Mesothelial cell of epicardium (in vitro differentiated cells): ENCODE data around the gene FGFRL1. TPM values are rescaled to one million over a fixed set of nuclear protein-coding genes. Genes with fewer than 3 reads are reported as not detected.

Source experiments
- DNase-seq, 2 experiments: peaks; one replicate each; pipeline ENCODE4 v3.0.0; 2021; ENCODE audit warnings: low spot score in 2 of 2; ENCODE audit not compliant: unreplicated experiment in 2 of 2
- H3K27ac Mint-ChIP-seq: 2 replicates; pipeline ENCODE4 v1.8.0; 2021; ENCODE audit warnings: mixed read lengths
- H3K27me3 Mint-ChIP-seq: 2 replicates; pipeline ENCODE4 v1.8.0; 2021; ENCODE audit warnings: low read depth, mixed read lengths
- H3K36me3 Mint-ChIP-seq: 2 replicates; pipeline ENCODE4 v1.8.0; 2021; ENCODE audit warnings: mixed read lengths
- H3K4me1 Mint-ChIP-seq: 2 replicates; pipeline ENCODE4 v1.8.0; 2021; ENCODE audit warnings: mixed read lengths
- H3K4me3 Mint-ChIP-seq: 2 replicates; pipeline ENCODE4 v1.8.0; 2021; ENCODE audit warnings: mild to moderate bottlenecking, moderate library complexity, mixed read lengths
- H3K9me3 Mint-ChIP-seq: 2 replicates; pipeline ENCODE4 v1.8.0; 2021; ENCODE audit warnings: mixed read lengths
- CTCF ChIP-seq: fragments of 200-600 bp; sonication (generic); IDR thresholded peaks from one replicate; pipeline ENCODE4 v1.5.0; 2021; ENCODE audit warnings: antibody characterized with exemption; ENCODE audit not compliant: unreplicated experiment
- total RNA-seq: library from RNA; stranded (reverse); gene quantifications from 3 replicates; pipeline ENCODE4 v1.2.1, GENCODE V29; 2021

FGFRL1 gene
- total RNA-seq, 1 donor from 2014 or later: 37.4 TPM

- Mint-ChIP-seq H3K27me3 (peaks cover 80% of the 10 kb centered on the region), H3K4me3 (no peak overlapping the region), H3K36me3 (no peaks in the 10 kb centered on the region), H3K27ac (no peak overlapping the region), H3K4me1 (no peaks in the 10 kb centered on the region), H3K9me3 (peaks cover 8% of the 10 kb centered on the region)
- no peak for DNase-seq
- TF ChIP-seq CTCF: no peak
Measured at GRCh38 chr4:1069394-1069793, 58.0 kb downstream of the FGFRL1 start.

GRCh38 chr4:1072830-1073446 is 61.5 kb downstream of the FGFRL1 start:
- Mint-ChIP-seq H3K9me3 (peaks cover 8% of the 10 kb centered on the region), H3K36me3 (no peaks in the 10 kb centered on the region), H3K4me3 (no peak overlapping the region), H3K4me1 (no peaks in the 10 kb centered on the region), H3K27me3 (peaks cover 59% of the 10 kb centered on the region), H3K27ac (no peak overlapping the region)
- TF ChIP-seq CTCF: no peak
- DNase-seq: peak in 1 of 2 experiments; percentile 50

GRCh38 chr4:1074077-1074476 is 62.7 kb downstream of the FGFRL1 start:
- TF ChIP-seq CTCF: no peak
- Mint-ChIP-seq H3K9me3 (peaks cover 8% of the 10 kb centered on the region), H3K27me3 (peaks cover 54% of the 10 kb centered on the region), H3K27ac (no peak overlapping the region), H3K4me3 (no peak overlapping the region), H3K36me3 (no peaks in the 10 kb centered on the region), H3K4me1 (no peaks in the 10 kb centered on the region)
- no peak for DNase-seq

GRCh38 chr4:1075225-1075624 is 63.8 kb downstream of the FGFRL1 start:
- no peaks in the 10 kb centered on the region for H3K36me3 Mint-ChIP-seq
- no peaks in the 10 kb centered on the region for H3K4me1 Mint-ChIP-seq
- H3K27ac Mint-ChIP-seq: no peak overlapping the region
- DNase-seq: no peak
- peaks cover 8% of the 10 kb centered on the region for H3K9me3 Mint-ChIP-seq
- TF ChIP-seq CTCF: no peak
- H3K27me3 Mint-ChIP-seq: peaks cover 54% of the 10 kb centered on the region
- no peak overlapping the region for H3K4me3 Mint-ChIP-seq

- no peak for DNase-seq
- no peaks in the 10 kb centered on the region for H3K36me3 Mint-ChIP-seq
- H3K4me1 Mint-ChIP-seq: no peaks in the 10 kb centered on the region
- peaks cover 8% of the 10 kb centered on the region for H3K9me3 Mint-ChIP-seq
- no peak for TF ChIP-seq CTCF
- H3K27me3 Mint-ChIP-seq: peaks cover 57% of the 10 kb centered on the region
- H3K4me3 Mint-ChIP-seq: no peak overlapping the region
- H3K27ac Mint-ChIP-seq: no peak overlapping the region
Measured at GRCh38 chr4:1075809-1076699, 64.6 kb downstream of the FGFRL1 start.

Other genes with a start within 250 kb of the FGFRL1 start
- 4.5 to 4.7 TPM (median 4.6 TPM) in 3 replicates for gene CPLX1, start 185.5 kb upstream of the FGFRL1 start, total RNA-seq
- 113 to 114 TPM (median 114 TPM) in 3 replicates for gene GAK, start 79.3 kb upstream of the FGFRL1 start, total RNA-seq
- gene TMEM175, start 79.2 kb upstream of the FGFRL1 start, total RNA-seq: 25.5 to 32.5 TPM (median 28.0 TPM) in 3 replicates
- gene DGKQ, start 38.1 kb upstream of the FGFRL1 start, total RNA-seq: 15.2 to 16.2 TPM (median 15.6 TPM) in 3 replicates
- gene IDUA, start 24.6 kb upstream of the FGFRL1 start, total RNA-seq: 63.3 to 68.6 TPM (median 65.8 TPM) in 3 replicates
- 0.23 to 0.63 TPM (median 0.38 TPM) in 3 replicates for gene SLC26A1, start 18.2 kb upstream of the FGFRL1 start, total RNA-seq
- 10.9 to 15.6 TPM (median 13.4 TPM) in 3 replicates for gene RNF212, start 101.9 kb downstream of the FGFRL1 start, total RNA-seq
- gene SPON2, start 161.0 kb downstream of the FGFRL1 start, total RNA-seq: 44.0 to 58.7 TPM (median 56.4 TPM) in 3 replicates
- gene CTBP1, start 237.5 kb downstream of the FGFRL1 start, total RNA-seq: 186 to 194 TPM (median 192 TPM) in 3 replicates